ENCODE results near the gene ACTG2. TPM values are rescaled to one million over a fixed set of nuclear protein-coding genes. Genes with fewer than 3 reads are reported as not detected.

ACTG2 gene
- total and polyA plus RNA-seq, 10 of the 15 experiments (the other 5 are each of a cell fraction or from before 2014, with no cell fraction given) = 0.06 to 0.97 (median 0.12) TPM; not detected in 7

GRCh38 chr2:73937899-73938298 lies 45.1 kb downstream of the ACTG2 start:
- no TSS peak for BruUV-seq (replicated peaks)
- peaks cover 8% of the 10 kb centered on the region; the same call in 1 of the 2 replicates for H3K4me1 ChIP-seq (ENCODE audit: control insufficient read depth, insufficient read depth, low read length)
- no peak overlapping the region for H3K4me2 ChIP-seq (ENCODE audit: control insufficient read depth, insufficient read depth)
- no peaks in the 10 kb centered on the region for H3K9me3 ChIP-seq (replicated peaks; ENCODE audit: control insufficient read depth, insufficient read depth, low read length)
- ChIA-PET RAD21 (ENCODE audit: unreplicated experiment) (interaction anchor here (1.3 to 2.3 kb wide), 3 partner anchors 32 to 52 kb away, joined by 5 to 6 read pairs (median 5); no protein-coding TSS in a partner anchor), POLR2A (interaction anchor here (1.4 to 2.1 kb wide), 4 partner anchors 8 to 41 kb away, joined by 3 to 5 read pairs (median 4); no protein-coding TSS in a partner anchor), CTCF (interaction anchor here (1.3 to 2.6 kb wide), 5 partner anchors 26 to 114 kb away, joined by 3 to 10 read pairs (median 5); partner anchors contain the start of gene STAMBP), SMC1A (ENCODE audit: uncharacterized antibody, unreplicated experiment) (interaction anchor here (1.3 to 3.2 kb wide), 6 partner anchors 11 to 115 kb away, joined by 3 to 17 read pairs (median 4); no protein-coding TSS in a partner anchor)
- no peak for FAIRE-seq
- intact Hi-C loops (cut with micrococcal nuclease; ENCODE audit: unreplicated experiment) (no loop called here), in situ Hi-C loops (cut with MboI) (no loop called here)
- no peak overlapping the region for H3K27ac ChIP-seq (ENCODE audit: control insufficient read depth, insufficient read depth)
- ATAC-seq = no peak
- no peak overlapping the region for H3K9ac ChIP-seq (ENCODE audit: control insufficient read depth, insufficient read depth, low read length)
- no peaks in the 10 kb centered on the region for H3K27me3 ChIP-seq (replicated peaks in 1 of 2; ENCODE audit: control insufficient read depth in 2 of 2, insufficient read depth in 2 of 2, low read length in 1 of 2)
- no peak for DNase-seq (ENCODE audit: low read depth, low spot score)
- H4K20me1 ChIP-seq (ENCODE audit: control insufficient read depth, insufficient read depth) = no peaks in the 10 kb centered on the region
- H2AFZ ChIP-seq (ENCODE audit: control insufficient read depth, low read depth, low read length) = no peak overlapping the region
- peaks cover 0 to 14% of the 10 kb centered on the region in 2 experiments; a peak in 3 of 4 replicates for H3K36me3 ChIP-seq (ENCODE audit: control insufficient read depth in 2 of 2, insufficient read depth in 2 of 2, low read length in 1 of 2)
- H3K4me3 ChIP-seq = no peak overlapping the region
- no peak for TF ChIP-seq ETV6 (conservative IDR thresholded peaks at IDR 0.05 in 1 of 2, IDR thresholded peaks at IDR 0.05 in 1 of 2; ENCODE audit: borderline replicate concordance in 1 of 2, low read depth in 1 of 2)
- TF ChIP-seq MXI1 (IDR thresholded peaks at IDR 0.05; ENCODE audit: low read depth, low read length) = no peak
- no peak for TF ChIP-seq ATF2 (IDR thresholded peaks at IDR 0.05; ENCODE audit: low read length)
- TF ChIP-seq IRF5 (IDR thresholded peaks at IDR 0.05; ENCODE audit: borderline replicate concordance) = no peak
- TF ChIP-seq FOXM1 (IDR thresholded peaks at IDR 0.05; ENCODE audit: low read depth, low read length) = no peak
- no peak for TF ChIP-seq POU2F2 (IDR thresholded peaks at IDR 0.05; ENCODE audit: borderline replicate concordance, low read depth, low read length)
- TF ChIP-seq CTCF (IDR thresholded peaks at IDR 0.05 in 2 of 3, conservative IDR thresholded peaks at IDR 0.05 in 1 of 3; ENCODE audit: control insufficient read depth in 2 of 3, extremely low read depth in 1 of 3, insufficient read depth in 1 of 3, low read depth in 3 of 3, low read length in 3 of 3) = no peak
- TF ChIP-seq SMC3 (IDR thresholded peaks at IDR 0.05; ENCODE audit: borderline replicate concordance, low read length) = no peak
- no peak for TF ChIP-seq RFX5 (IDR thresholded peaks at IDR 0.05; ENCODE audit: low read depth, low read length)
- TF ChIP-seq HDAC2 (IDR thresholded peaks at IDR 0.05) = no peak
- no peak for TF ChIP-seq BCL3 (IDR thresholded peaks at IDR 0.05; ENCODE audit: borderline replicate concordance, insufficient read depth, low read depth, low read length, poor library complexity, severe bottlenecking)
- TF ChIP-seq KAT2A (conservative IDR thresholded peaks at IDR 0.05; ENCODE audit: control insufficient read depth, low read depth, low read length) = no peak
- no peak for TF ChIP-seq LARP7 (IDR thresholded peaks at IDR 0.05)
- TF ChIP-seq IKZF1 (conservative IDR thresholded peaks at IDR 0.05) = no peak
- no peak for TF ChIP-seq EED (IDR thresholded peaks at IDR 0.05; ENCODE audit: low read depth)
- no peak for TF ChIP-seq MAX (IDR thresholded peaks at IDR 0.05; ENCODE audit: low read depth, low read length)
- peaks cover 67% of the 10 kb centered on the region for H3K79me2 ChIP-seq (ENCODE audit: control insufficient read depth, insufficient read depth, low read length)
